ENCODE data around the gene CALML3. TPM values are rescaled to one million over a fixed set of nuclear protein-coding genes. Genes with fewer than 3 reads are reported as not detected.

Gene CALML3
- total and polyA plus RNA-seq, 2 of the 8 experiments (the other 6 are each of a cell fraction or from before 2014, with no cell fraction given) = not detected

DNA sequence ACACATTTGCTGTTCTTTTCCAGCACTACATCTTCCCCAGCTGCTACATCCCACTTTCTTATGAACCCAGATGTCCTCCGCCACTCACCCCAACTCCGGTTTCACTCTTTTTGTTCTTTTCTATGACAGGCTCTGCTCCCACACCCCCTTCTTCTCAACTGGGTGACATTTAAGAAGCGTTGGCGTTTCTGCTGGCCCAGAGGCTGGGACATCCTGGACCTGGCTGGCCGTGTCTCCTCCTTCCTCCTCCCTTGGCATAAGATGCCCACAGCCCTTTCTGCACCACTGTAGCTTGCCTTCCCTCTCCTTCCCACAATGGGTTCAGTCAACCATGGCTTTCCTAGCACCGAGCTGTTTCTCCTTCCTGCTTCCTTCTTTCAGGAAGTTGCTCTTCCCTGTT lies 16.0 kb upstream of the CALML3 start:
- Histone ChIP-seq H3K14ac (ENCODE audit: insufficient read length) (no peak overlapping the region), H3K4me1 (replicated peaks in 1 of 4; ENCODE audit: control insufficient read depth in 3 of 4, insufficient read depth in 4 of 4, low read length in 3 of 4) (no peaks in the 10 kb centered on the region; a peak in 1 of 7 replicates), H2BK5ac (ENCODE audit: low read depth, low read length) (no peak overlapping the region), H3K9me3 (ENCODE audit: insufficient read depth in 2 of 2, low read depth in 1 of 2, low read length in 1 of 2) (no peaks in the 10 kb centered on the region), H2BK120ac (replicated peaks; ENCODE audit: low read depth, low read length) (no peak overlapping the region), H3K36me3 (ENCODE audit: control insufficient read depth in 2 of 4, insufficient read depth in 4 of 4, low read length in 3 of 4) (no peaks in the 10 kb centered on the region), H3K79me1 (ENCODE audit: low read depth, low read length) (no peaks in the 10 kb centered on the region), H2AFZ (ENCODE audit: low read length) (no peak overlapping the region), H3K9ac (replicated peaks in 1 of 4; ENCODE audit: extremely low read depth in 1 of 4, low read depth in 3 of 4, low read length in 3 of 4) (no peak overlapping the region), H4K5ac (ENCODE audit: insufficient read length, low read depth, low read length) (no peak overlapping the region), H2BK20ac (ENCODE audit: low read length) (no peak overlapping the region), H3K56ac (replicated peaks; ENCODE audit: insufficient read length, low read depth, low read length) (peak overlapping the region; percentile 23), H3K23ac (ENCODE audit: insufficient read length) (no peak overlapping the region), H4K20me1 (replicated peaks in 1 of 2; ENCODE audit: control insufficient read depth in 1 of 2, insufficient read depth in 2 of 2, low read length in 2 of 2) (no peaks in the 10 kb centered on the region), H3K23me2 (ENCODE audit: low read depth, low read length) (no peaks in the 10 kb centered on the region; the same call in 1 of the 2 replicates), H3K4ac (replicated peaks; ENCODE audit: insufficient read length, low read depth, low read length) (no peak overlapping the region), H2BK15ac (ENCODE audit: low read length) (no peak overlapping the region), H3K79me2 (ENCODE audit: control insufficient read depth in 1 of 2, insufficient read depth in 2 of 2, low read length in 2 of 2) (no peaks in the 10 kb centered on the region), H4K91ac (replicated peaks; ENCODE audit: insufficient read length, low read length) (no peak overlapping the region), H3K27me3 (replicated peaks in 1 of 4; ENCODE audit: control insufficient read depth in 3 of 4, extremely low read depth in 1 of 4, insufficient read depth in 3 of 4, low read length in 3 of 4) (no peaks in the 10 kb centered on the region), H3K27ac (ENCODE audit: low read depth, low read length) (no peak overlapping the region), H2AK5ac (ENCODE audit: low read depth, low read length) (no peak overlapping the region), H3K4me3 (ENCODE audit: extremely low read depth in 1 of 4, insufficient read depth in 2 of 4, low read depth in 3 of 4, low read length in 4 of 4) (no peak overlapping the region), H4K8ac (ENCODE audit: extremely low read depth, insufficient read depth, low read length) (no peak overlapping the region), H2BK12ac (ENCODE audit: low read depth, low read length) (no peak overlapping the region), H3K18ac (ENCODE audit: extremely low read depth, low read length) (no peak overlapping the region), H3K4me2 (ENCODE audit: insufficient read depth in 1 of 2, low read depth in 2 of 2, low read length in 2 of 2) (no peak overlapping the region)
- ChIA-PET POLR2A (ENCODE audit: partially characterized antibody) (interaction anchor here (1.2 kb wide), 1 partner anchor 32 kb away, joined by 3 read pairs; no protein-coding TSS in a partner anchor), CTCF (ENCODE audit: partially characterized antibody) (interaction anchor here (1.2 to 2.9 kb wide), 2 partner anchors 8 to 14 kb away, joined by 3 to 12 read pairs; partner anchors contain the start of gene CALML5)
- DNase-seq (ENCODE audit: low read depth in 1 of 2, low spot score in 2 of 2) (no peak), FAIRE-seq (no peak)
- WGBS, 2 experiments (ENCODE audit: extremely low coverage in 1 of 2, insufficient coverage in 1 of 2, insufficient read length in 1 of 2, insufficient replicate concordance in 2 of 2, low coverage in 1 of 2, low lambda C conversion rate in 2 of 2, missing lambda C conversion rate in 1 of 2) = 92% methylated on average over 6 of the region's 6 CpGs; no CpG with 5 or more reads in 1 of the 2 experiments
- no peak for TF ChIP-seq JUND (IDR thresholded peaks at IDR 0.05; ENCODE audit: low read length)
- no peak for TF ChIP-seq RBBP5 (IDR thresholded peaks at IDR 0.05; ENCODE audit: borderline replicate concordance, low read depth, low read length)

Data from H1 (cell line).